ENCODE measurements around the gene ERBB4. TPM values are rescaled to one million over a fixed set of nuclear protein-coding genes. Genes with fewer than 3 reads are reported as not detected.

The ERBB4 gene
- total RNA-seq, 1 donor from 2014 or later: not detected

GRCh38 chr2:212428681-212429478, 109.7 kb downstream of the ERBB4 start:
- intact Hi-C loops (cut with micrococcal nuclease): no loop called here

DNA sequence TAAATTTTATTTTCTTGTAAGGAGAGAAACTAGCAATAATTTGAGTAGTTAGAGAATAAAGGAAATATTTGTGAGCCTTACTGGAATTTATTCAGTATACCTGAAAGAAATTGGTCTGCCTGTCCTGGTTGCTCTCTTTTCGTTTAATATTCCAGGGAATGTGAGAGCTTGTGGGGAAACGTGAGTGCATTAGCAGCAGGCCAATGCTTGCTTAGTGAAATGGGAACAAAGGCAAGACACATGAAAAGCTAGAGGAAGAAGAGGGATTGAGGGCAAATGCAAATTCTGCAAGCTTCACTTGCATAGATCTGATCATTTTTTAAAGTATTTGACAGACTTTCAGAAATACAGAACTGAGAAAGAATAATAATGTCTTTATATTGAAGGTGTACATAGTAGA, 111.0 kb downstream of the ERBB4 start:
- intact Hi-C loops (cut with micrococcal nuclease): no loop called here

DNA sequence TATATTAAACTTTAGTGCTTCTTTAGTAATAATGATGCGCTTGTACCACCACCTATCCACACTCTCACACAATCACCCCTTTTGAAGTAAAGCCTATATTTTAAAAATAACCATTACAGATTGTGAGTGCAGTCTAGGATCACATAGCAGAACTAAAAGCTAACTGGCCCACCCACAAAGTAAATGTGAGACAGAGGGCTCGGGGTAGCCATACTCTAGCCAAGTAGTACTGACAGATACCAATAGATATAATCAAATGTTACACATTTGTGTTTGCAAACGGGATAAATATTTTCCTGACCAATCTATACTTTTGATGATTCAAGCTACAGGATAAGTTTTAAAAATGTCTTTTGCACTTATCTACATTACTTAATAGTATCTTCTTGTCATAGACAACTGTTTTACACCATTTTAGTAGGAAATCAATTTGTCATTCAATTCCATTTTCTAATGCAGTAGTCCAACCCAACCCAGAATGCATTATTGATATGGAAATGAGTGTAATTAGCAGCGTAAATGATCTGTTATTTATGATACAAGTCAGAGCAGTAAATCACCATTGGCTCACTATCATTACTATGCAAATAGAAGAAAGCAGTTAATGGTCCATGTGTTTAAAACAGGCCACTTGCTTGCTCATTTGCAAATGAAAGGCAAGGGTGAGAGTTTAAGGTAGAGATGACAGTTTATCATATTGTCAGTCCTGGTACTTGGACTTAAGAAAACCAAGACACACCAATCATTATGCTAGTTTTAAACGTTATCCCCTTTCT, 111.8 kb downstream of the ERBB4 start:
- intact Hi-C loops (cut with micrococcal nuclease): no loop called here

DNA sequence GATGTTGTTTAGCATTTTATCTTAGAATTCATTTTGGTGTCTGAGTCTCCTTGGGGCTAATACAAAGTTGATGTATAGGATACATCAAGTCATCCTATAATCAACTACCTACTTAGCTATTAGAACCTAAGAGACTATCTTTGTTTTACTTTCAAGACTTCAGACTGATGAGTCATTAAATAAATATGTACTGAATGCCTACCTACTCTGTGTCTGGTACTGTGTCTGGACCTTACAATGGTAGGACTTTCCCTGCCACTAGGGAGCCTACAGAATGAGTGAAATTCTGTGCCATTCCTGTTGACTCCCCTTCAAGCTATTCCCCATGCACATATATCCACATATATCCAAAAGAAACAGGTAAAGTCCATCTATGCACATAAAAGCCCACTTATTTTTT, 114.5 kb downstream of the ERBB4 start:
- intact Hi-C loops (cut with micrococcal nuclease): no loop called here

- intact Hi-C loops (cut with micrococcal nuclease): no loop called here
These were observed 115.5 kb downstream of the ERBB4 start for GRCh38 chr2:212423089-212423488.

- intact Hi-C loops (cut with micrococcal nuclease): no loop called here
These were observed 116.9 kb downstream of the ERBB4 start for GRCh38 chr2:212421556-212422334.

- intact Hi-C loops (cut with micrococcal nuclease): no loop called here
These were observed 122.5 kb downstream of the ERBB4 start for GRCh38 chr2:212416086-212416485.

GRCh38 chr2:212414767-212415211, 123.8 kb downstream of the ERBB4 start:
- intact Hi-C loops (cut with micrococcal nuclease): no loop called here

- intact Hi-C loops (cut with micrococcal nuclease): no loop called here
These were observed 129.0 kb downstream of the ERBB4 start for GRCh38 chr2:212409560-212409959.

DNA sequence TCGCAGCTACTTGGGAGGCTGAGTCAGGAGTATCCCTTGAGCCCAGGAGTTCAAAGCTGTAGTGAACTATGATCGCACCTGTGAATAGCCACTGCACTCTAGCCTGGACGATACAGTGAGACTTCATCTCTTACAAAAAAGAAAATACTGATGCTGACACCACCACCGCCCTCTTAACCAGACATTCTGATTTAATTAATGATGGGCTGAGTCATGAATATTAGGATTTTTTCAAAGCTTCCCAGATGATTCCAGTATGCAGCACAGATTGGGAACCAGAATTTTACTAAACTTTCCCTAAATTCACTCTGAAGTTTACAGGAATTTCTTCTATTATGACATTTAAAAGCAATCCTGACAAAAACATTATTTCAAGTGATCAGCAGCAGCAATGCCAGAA, 130.1 kb downstream of the ERBB4 start:
- intact Hi-C loops (cut with micrococcal nuclease): no loop called here

GRCh38 chr2:212406716-212407115, 131.9 kb downstream of the ERBB4 start:
- intact Hi-C loops (cut with micrococcal nuclease): no loop called here

- intact Hi-C loops (cut with micrococcal nuclease): no loop called here
These were observed 136.3 kb downstream of the ERBB4 start for GRCh38 chr2:212402316-212402715.

DNA sequence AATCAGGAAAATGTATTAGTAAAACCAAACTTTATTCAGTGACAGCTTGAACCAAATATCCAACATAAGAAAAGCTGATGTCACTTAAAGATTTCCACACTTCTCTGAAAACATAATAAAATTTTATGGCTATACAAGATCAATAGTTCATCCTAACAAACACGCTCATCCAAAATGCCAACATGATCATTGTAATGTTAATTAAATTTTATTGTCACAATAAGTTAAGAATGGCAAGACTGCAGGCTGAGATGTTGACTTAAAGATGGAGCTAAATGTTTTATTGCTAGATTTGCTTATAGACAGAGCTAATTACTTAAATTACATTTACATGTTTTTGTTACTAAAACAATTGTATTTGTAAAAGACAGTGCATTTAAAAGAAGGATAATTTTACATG, 140.3 kb downstream of the ERBB4 start:
- intact Hi-C loops (cut with micrococcal nuclease): no loop called here

GRCh38 chr2:212392544-212392943, 146.1 kb downstream of the ERBB4 start:
- intact Hi-C loops (cut with micrococcal nuclease): no loop called here

DNA sequence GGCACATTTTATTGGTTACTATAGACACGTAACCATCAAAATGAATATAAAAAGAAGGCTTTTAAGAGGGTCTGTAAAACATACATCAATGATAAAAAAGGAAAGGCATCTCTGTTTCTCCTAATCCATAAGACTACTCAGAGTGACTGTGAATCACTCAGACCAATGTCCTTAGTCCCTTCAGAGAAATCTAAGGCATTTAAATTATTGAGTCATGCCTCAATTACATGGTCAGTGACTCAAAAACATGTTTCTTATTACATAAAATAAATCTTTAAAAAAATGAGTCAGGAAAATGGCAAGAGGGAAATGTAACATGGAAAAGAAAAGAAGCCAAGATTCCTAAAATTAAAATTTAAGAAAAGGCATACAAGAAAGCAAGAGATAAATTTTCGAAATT, 146.6 kb downstream of the ERBB4 start:
- intact Hi-C loops (cut with micrococcal nuclease): no loop called here

- intact Hi-C loops (cut with micrococcal nuclease): no loop called here
These were observed 151.5 kb downstream of the ERBB4 start for GRCh38 chr2:212387146-212387545.

DNA sequence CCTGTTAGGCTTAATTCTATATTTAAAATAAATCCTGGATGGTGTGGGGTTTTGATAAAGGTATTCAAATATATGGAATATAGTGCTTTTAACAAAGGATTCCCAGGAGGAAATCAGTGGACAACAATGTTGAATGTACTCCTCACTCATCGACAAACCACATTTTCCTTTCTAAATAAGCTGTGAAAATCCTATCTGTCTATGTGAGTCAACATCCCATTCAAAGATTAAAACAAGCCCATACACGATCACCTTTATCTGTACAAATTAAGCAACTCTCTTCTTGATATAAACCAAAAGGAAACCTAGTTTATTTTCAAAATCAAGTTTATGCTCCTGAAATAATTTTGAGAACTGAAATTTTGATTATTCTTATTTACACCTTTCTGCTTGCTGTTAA, 153.4 kb downstream of the ERBB4 start:
- intact Hi-C loops (cut with micrococcal nuclease): no loop called here

GRCh38 chr2:212384027-212384426, 154.6 kb downstream of the ERBB4 start:
- intact Hi-C loops (cut with micrococcal nuclease): no loop called here

DNA sequence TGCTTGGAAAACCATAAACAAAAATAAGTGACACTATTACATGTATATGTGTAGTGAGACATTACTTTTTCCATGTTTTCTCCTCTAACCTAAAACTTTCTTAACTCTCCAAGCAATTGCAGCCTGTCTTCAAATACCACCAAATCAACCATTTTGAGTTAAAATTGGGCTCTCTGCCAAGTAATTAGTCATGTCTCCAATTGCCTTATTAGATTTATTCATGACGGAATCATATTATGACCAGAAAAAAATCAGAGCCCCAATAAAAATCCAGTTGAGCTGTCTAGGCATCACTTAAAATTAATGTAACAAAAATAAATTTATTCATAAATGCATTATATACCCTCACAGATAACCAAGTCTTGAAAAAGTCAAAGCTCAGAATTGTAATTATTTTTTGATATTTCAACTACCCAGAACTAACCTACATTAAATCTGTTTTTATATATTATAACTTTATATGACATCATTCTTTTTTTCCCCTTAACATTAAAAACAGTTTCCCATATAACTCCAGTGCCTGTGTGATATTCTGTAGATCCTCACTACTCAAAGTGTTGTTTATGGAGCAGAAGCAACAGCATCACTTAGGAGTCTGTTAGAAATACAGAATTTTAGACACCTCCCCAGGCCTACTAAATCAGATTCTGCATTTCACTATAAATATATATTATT, 157.0 kb downstream of the ERBB4 start:
- intact Hi-C loops (cut with micrococcal nuclease): no loop called here

- intact Hi-C loops (cut with micrococcal nuclease): no loop called here
These were observed 159.5 kb downstream of the ERBB4 start for GRCh38 chr2:212379103-212379502.

GRCh38 chr2:212367431-212367830, 171.2 kb downstream of the ERBB4 start:
- intact Hi-C loops (cut with micrococcal nuclease): no loop called here

All from T-helper 2 cell treated with Interferon-gamma antibody and Interleukin-4, amounts not matched to agents 100 ng/mL and 5 ng/mL, for 36 hours (primary cell).